Osteoblast (primary cell): Measurements from ENCODE around the gene COL23A1. TPM values are rescaled to one million over a fixed set of nuclear protein-coding genes. Genes with fewer than 3 reads are reported as not detected.
"Not testable (repeated sequence)": the region's sequence is repeated elsewhere in the genome, so short reads cannot be mapped to it uniquely, and the experiment has no call there.

Source experiments
- DNase-seq: peaks from one replicate; pipeline ENCODE4 v3.0.0; 2011; ENCODE audit warnings: low spot score, mixed read lengths; ENCODE audit not compliant: insufficient read length; ENCODE audit errors: missing footprints
- H2AFZ ChIP-seq: 2 replicates; pipeline ENCODE4 v1.6.0; 2011; ENCODE audit warnings: mild to moderate bottlenecking, low read length
- H3K27ac ChIP-seq: 2 replicates; pipeline ENCODE4 v1.5.1; 2011; ENCODE audit warnings: mild to moderate bottlenecking, low read depth, low read length, moderate library complexity
- H3K27me3 ChIP-seq: 2 replicates; pipeline ENCODE4 v1.6.0; 2012; ENCODE audit warnings: mild to moderate bottlenecking, control low read depth, inconsistent platforms, low read length, moderate library complexity; ENCODE audit not compliant: insufficient read depth
- H3K36me3 ChIP-seq: 2 replicates; pipeline ENCODE4 v1.5.1; 2011; ENCODE audit warnings: mild to moderate bottlenecking, low read length, control low read depth, moderate library complexity; ENCODE audit not compliant: insufficient read depth
- H3K4me1 ChIP-seq: 2 replicates; pipeline ENCODE4 v1.5.1; 2011; ENCODE audit warnings: mild to moderate bottlenecking, low read length, control low read depth, moderate library complexity; ENCODE audit not compliant: insufficient read depth
- H3K4me2 ChIP-seq: 2 replicates; pipeline ENCODE4 v1.6.0; 2011; ENCODE audit warnings: mild to moderate bottlenecking, low read length; ENCODE audit not compliant: insufficient read depth
- H3K4me3 ChIP-seq: fragments of 200-600 bp; sonication (generic); 3 replicates; pipeline ENCODE4 v1.5.1; 2012; ENCODE audit warnings: mild to moderate bottlenecking, low read length, inconsistent platforms; ENCODE audit not compliant: insufficient read depth
- H3K79me2 ChIP-seq: 2 replicates; pipeline ENCODE4 v1.6.0; 2012; ENCODE audit warnings: mild to moderate bottlenecking, low read length, control low read depth, inconsistent platforms; ENCODE audit not compliant: insufficient read depth
- H3K9me3 ChIP-seq: 2 replicates; pipeline ENCODE4 v1.5.1; 2011; ENCODE audit warnings: low read depth, low read length, control low read depth
- H4K20me1 ChIP-seq: 2 replicates; pipeline ENCODE4 v1.6.0; 2012; ENCODE audit warnings: mild to moderate bottlenecking, low read length, control low read depth; ENCODE audit not compliant: insufficient read depth
- total RNA-seq: library from RNA; depleted of rRNA; stranded (reverse); fragments of >200 nt; gene quantifications from 2 replicates; pipeline ENCODE4 v1.2.3, GENCODE V29; 2012
- TF ChIP-seq, protein P1 (sequence below): IDR thresholded peaks from 2 replicates; pipeline ENCODE4 v1.5.1; 2011; ENCODE audit warnings: mild to moderate bottlenecking, low read depth, low read length, moderate library complexity; ENCODE audit errors: extremely low read depth

COL23A1 gene
- total RNA-seq, 1 donor = under 0.01 TPM

DNA sequence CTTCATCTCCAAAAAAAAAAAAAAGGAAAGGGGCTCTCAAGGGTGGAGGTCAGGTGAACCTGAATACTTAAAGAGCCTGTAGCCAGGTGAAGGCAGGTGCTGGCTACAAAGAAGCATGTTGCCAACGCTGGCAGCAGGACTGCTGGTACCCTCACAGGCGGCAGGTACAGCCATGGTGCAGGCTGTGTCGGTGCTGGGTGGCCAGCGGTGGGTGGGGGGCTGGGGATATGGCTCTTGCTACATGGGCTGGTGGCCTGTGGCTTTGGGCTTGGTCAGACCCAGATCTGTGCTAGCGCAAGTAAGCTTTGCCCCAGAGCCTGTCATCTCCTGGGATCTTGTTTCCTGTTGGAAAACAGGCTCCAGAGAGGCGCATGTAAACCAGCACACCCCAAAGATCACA lies 271.3 kb downstream of the COL23A1 start:
- Histone ChIP-seq H3K36me3 (no peaks in the 10 kb centered on the region), H4K20me1 (no peaks in the 10 kb centered on the region), H3K4me2 (no peak overlapping the region), H3K27me3 (no peaks in the 10 kb centered on the region), H3K4me3 (no peak overlapping the region), H2AFZ (no peak overlapping the region), H3K27ac (no peak overlapping the region), H3K4me1 (no peaks in the 10 kb centered on the region), H3K79me2 (no peaks in the 10 kb centered on the region), H3K9me3 (no peaks in the 10 kb centered on the region)
- TF ChIP-seq, protein P1, sequence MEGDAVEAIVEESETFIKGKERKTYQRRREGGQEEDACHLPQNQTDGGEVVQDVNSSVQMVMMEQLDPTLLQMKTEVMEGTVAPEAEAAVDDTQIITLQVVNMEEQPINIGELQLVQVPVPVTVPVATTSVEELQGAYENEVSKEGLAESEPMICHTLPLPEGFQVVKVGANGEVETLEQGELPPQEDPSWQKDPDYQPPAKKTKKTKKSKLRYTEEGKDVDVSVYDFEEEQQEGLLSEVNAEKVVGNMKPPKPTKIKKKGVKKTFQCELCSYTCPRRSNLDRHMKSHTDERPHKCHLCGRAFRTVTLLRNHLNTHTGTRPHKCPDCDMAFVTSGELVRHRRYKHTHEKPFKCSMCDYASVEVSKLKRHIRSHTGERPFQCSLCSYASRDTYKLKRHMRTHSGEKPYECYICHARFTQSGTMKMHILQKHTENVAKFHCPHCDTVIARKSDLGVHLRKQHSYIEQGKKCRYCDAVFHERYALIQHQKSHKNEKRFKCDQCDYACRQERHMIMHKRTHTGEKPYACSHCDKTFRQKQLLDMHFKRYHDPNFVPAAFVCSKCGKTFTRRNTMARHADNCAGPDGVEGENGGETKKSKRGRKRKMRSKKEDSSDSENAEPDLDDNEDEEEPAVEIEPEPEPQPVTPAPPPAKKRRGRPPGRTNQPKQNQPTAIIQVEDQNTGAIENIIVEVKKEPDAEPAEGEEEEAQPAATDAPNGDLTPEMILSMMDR = no peak
- DNase-seq = no peak

DNA sequence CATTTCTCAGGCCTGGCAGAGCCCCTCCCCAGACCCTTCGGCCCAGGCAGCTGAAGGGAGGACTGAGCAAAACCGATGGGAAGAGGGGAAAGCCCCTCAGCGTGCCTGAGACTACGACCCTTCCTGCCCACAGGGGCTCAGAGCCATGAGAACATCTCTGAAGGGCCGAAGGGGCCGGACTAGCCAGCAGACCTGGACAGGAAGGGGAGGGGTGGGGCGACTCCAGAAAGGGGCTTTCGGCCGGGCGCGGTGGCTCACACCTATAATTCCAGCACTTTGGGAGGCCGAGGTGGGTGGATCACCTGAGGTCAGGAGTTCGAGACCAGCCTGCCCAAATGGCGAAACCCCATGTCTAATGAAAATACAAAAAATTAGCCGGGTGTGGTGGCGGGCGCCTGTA lies 271.8 kb downstream of the COL23A1 start:
- no peaks in the 10 kb centered on the region for H3K79me2 ChIP-seq
- no peak for DNase-seq
- no peaks in the 10 kb centered on the region for H3K36me3 ChIP-seq
- H3K4me3 ChIP-seq = no peak overlapping the region
- no peak overlapping the region for H3K4me2 ChIP-seq
- no peak overlapping the region for H2AFZ ChIP-seq
- no peaks in the 10 kb centered on the region for H4K20me1 ChIP-seq
- H3K4me1 ChIP-seq = no peaks in the 10 kb centered on the region
- TF ChIP-seq, protein P1 = no peak
- H3K27me3 ChIP-seq = no peaks in the 10 kb centered on the region
- H3K27ac ChIP-seq = no peak overlapping the region
- H3K9me3 ChIP-seq = no peaks in the 10 kb centered on the region

DNA sequence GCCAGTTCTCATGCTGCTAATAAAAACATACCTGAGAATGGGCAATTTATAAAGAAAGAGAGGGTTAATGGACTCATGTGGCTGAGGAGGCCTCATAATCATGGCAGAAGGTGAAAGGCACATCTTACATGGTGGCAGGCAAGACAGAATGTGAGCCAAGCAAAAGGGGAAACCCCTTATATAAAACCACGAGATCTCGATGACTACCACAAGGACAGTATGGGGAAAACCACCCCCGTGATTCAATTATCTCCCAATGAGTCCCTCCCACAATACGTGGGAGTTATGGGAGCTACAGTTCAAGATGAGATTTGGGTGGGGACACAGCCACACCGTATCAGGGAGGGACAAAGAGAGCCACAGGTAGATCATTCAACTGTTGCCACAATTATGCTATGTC lies 272.5 kb downstream of the COL23A1 start:
- DNase-seq, H3K79me2 ChIP-seq, H2AFZ ChIP-seq, H3K27me3 ChIP-seq, H3K27ac ChIP-seq, H3K4me3 ChIP-seq, H3K4me2 ChIP-seq, H3K9me3 ChIP-seq, H3K36me3 ChIP-seq, H3K4me1 ChIP-seq, H4K20me1 ChIP-seq: not testable (repeated sequence)

DNA sequence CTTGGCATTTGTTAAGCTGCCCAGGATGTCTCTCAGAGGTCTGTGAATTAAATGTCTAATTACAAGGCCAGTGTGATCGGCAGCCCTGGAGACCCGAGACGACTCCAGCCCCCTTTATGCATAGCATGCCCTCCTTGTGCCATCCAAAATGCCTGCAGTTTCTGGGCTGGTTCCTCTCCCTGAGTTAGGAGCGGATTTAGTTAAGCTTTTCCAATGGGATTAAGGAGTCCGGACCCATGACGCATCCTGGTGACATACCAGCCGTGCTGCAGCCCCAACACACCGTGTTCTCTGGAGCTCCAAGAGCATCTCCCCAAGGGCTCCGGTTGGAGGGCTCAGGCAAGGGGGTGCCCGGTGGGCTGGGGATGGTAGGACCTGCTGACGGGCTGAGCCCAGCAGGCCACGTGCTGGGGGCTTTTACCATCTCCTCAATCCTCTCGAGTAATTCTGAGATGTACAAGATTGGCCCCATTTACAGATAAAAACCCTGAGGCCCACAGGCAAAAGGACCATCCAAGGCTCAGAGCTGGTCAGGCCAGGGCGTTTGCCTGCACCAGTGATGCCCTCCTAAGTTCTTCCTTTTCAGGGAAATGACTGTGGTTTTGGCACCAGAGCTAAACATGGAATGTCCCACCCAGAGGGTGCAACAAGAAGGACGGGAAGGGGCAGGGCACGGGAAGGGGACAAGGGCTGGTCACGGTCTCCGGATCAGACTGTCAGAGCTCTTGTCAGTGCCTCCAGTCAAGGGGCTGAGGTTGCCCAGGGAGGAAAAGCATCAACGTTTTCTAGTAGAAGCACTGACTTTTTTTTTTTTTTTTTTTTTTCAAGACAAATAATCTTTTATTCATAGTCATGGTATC lies 275.0 kb downstream of the COL23A1 start:
- H3K9me3 ChIP-seq = no peaks in the 10 kb centered on the region
- H3K36me3 ChIP-seq = no peaks in the 10 kb centered on the region
- H3K27ac ChIP-seq = no peak overlapping the region
- no peak overlapping the region for H3K4me3 ChIP-seq
- no peaks in the 10 kb centered on the region for H4K20me1 ChIP-seq
- DNase-seq = no peak
- no peak overlapping the region for H3K4me2 ChIP-seq
- no peaks in the 10 kb centered on the region for H3K4me1 ChIP-seq
- TF ChIP-seq, protein P1 = no peak
- H3K79me2 ChIP-seq = no peaks in the 10 kb centered on the region
- no peaks in the 10 kb centered on the region for H3K27me3 ChIP-seq
- no peak overlapping the region for H2AFZ ChIP-seq
